ENCODE data around the gene HMOX1.

The HMOX1 gene

GRCh38 chr22:35380537-35381423 is at the start of gene HMOX1:
TSS of gene HMOX1 (plus strand) at chr22:35381096. CDS start at chr22:35381174, 78 bp downstream.
- peak; percentile 7 to 32 for DNase-seq (ENCODE audit: low read depth in 1 of 2, low spot score in 1 of 2)

- no peak for DNase-seq (ENCODE audit: low read depth in 1 of 2, low spot score in 1 of 2)
Measured at GRCh38 chr22:35332278-35332677, 48.6 kb upstream of the HMOX1 start.

- DNase-seq (ENCODE audit: low read depth in 1 of 2, low spot score in 1 of 2), result no peak
Measured at GRCh38 chr22:35333220-35333619, 47.7 kb upstream of the HMOX1 start.

GRCh38 chr22:35334004-35334403 is 46.9 kb upstream of the HMOX1 start:
- DNase-seq (ENCODE audit: low read depth in 1 of 2, low spot score in 1 of 2), result peak in 1 of 2 donors; percentile 27

GRCh38 chr22:35335468-35335867 is 45.4 kb upstream of the HMOX1 start:
- DNase-seq (ENCODE audit: low read depth in 1 of 2, low spot score in 1 of 2), result no peak

- DNase-seq (ENCODE audit: low read depth in 1 of 2, low spot score in 1 of 2), result no peak
Measured at GRCh38 chr22:35335936-35336781, 44.7 kb upstream of the HMOX1 start.

- no peak for DNase-seq (ENCODE audit: low read depth in 1 of 2, low spot score in 1 of 2)
Measured at GRCh38 chr22:35337932-35338331, 43.0 kb upstream of the HMOX1 start.

- no peak for DNase-seq (ENCODE audit: low read depth in 1 of 2, low spot score in 1 of 2)
Measured at GRCh38 chr22:35341090-35341874, 39.6 kb upstream of the HMOX1 start.

- DNase-seq (ENCODE audit: low read depth in 1 of 2, low spot score in 1 of 2), result no peak
Measured at GRCh38 chr22:35342390-35342789, 38.5 kb upstream of the HMOX1 start.

GRCh38 chr22:35343664-35344550 is 37.0 kb upstream of the HMOX1 start:
- no peak for DNase-seq (ENCODE audit: low read depth in 1 of 2, low spot score in 1 of 2)

GRCh38 chr22:35344956-35345690 is 35.8 kb upstream of the HMOX1 start:
- no peak for DNase-seq (ENCODE audit: low read depth in 1 of 2, low spot score in 1 of 2)

GRCh38 chr22:35345808-35346505 is 34.9 kb upstream of the HMOX1 start:
- no peak for DNase-seq (ENCODE audit: low read depth in 1 of 2, low spot score in 1 of 2)

GRCh38 chr22:35346596-35347220 is 34.2 kb upstream of the HMOX1 start:
- no peak for DNase-seq (ENCODE audit: low read depth in 1 of 2, low spot score in 1 of 2)

- no peak for DNase-seq (ENCODE audit: low read depth in 1 of 2, low spot score in 1 of 2)
Measured at GRCh38 chr22:35347462-35347861, 33.4 kb upstream of the HMOX1 start.

- no peak for DNase-seq (ENCODE audit: low read depth in 1 of 2, low spot score in 1 of 2)
Measured at GRCh38 chr22:35348026-35348590, 32.8 kb upstream of the HMOX1 start.

- no peak for DNase-seq (ENCODE audit: low read depth in 1 of 2, low spot score in 1 of 2)
Measured at GRCh38 chr22:35348703-35349102, 32.2 kb upstream of the HMOX1 start.

GRCh38 chr22:35349368-35349703 is 31.6 kb upstream of the HMOX1 start:
- DNase-seq (ENCODE audit: low read depth in 1 of 2, low spot score in 1 of 2), result no peak

Measured in activated CD4-positive, alpha-beta T cell treated with anti-CD3 and anti-CD28 coated beads, Interleukin-2, amount 50 U/mL, for 24 hours (primary cell).